ENCODE data around the gene ZNF496. TPM values are rescaled to one million over a fixed set of nuclear protein-coding genes. Genes with fewer than 3 reads are reported as not detected.
"Not testable (repeated sequence)": the region's sequence is repeated elsewhere in the genome, so short reads cannot be mapped to it uniquely, and the experiment has no call there.

The ZNF496 gene
- total RNA-seq, 2 experiments from 2014 or later: 21.7 to 36.4 TPM

DNA sequence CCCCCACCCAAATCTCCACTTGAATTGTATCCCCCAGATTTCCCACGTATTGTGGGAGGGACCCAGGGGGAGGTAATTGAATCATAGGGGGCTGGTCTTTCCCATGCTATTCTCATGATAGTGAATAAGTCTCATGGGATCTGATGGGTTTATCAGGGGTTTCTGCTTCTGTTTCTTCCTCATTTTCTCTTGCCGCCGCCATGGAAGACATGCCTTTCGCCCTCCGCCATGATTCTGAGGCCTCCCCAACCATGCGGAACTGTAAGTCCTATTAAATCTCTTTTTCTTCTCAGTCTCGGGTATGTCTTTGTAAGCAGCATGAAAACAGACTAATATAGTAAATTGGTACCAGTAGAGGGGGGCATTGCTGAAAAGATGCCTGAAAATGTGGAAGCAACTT lies 33.4 kb upstream of the ZNF496 start:
- intact Hi-C loops (cut with micrococcal nuclease; ENCODE audit: unreplicated experiment): no loop called here
- POLR2A ChIA-PET: no interaction called here
- no peak overlapping the region for H2AFZ ChIP-seq (ENCODE audit: low read length)
- no peak for DNase-seq (ENCODE audit: low spot score)
- no peaks in the 10 kb centered on the region for H4K20me1 ChIP-seq (ENCODE audit: insufficient read depth, low read length)
- no peaks in the 10 kb centered on the region for H3K36me3 ChIP-seq (ENCODE audit: insufficient read depth, low read length)
- no peaks in the 10 kb centered on the region for H3K9me2 ChIP-seq (ENCODE audit: insufficient read depth, low read length)
- no peak overlapping the region for H3K27ac ChIP-seq (ENCODE audit: low read depth, low read length, poor library complexity, severe bottlenecking)
- CTCF ChIA-PET (ENCODE audit: unreplicated experiment): no interaction called here
- no TSS peak for BruUV-seq (replicated peaks)
- no peak overlapping the region for H3K4me2 ChIP-seq (ENCODE audit: low read length)
- TF ChIP-seq EZH2phosphoT487 (IDR thresholded peaks at IDR 0.05; ENCODE audit: borderline replicate concordance, low read depth, low read length): no peak
- TF ChIP-seq, protein P1, sequence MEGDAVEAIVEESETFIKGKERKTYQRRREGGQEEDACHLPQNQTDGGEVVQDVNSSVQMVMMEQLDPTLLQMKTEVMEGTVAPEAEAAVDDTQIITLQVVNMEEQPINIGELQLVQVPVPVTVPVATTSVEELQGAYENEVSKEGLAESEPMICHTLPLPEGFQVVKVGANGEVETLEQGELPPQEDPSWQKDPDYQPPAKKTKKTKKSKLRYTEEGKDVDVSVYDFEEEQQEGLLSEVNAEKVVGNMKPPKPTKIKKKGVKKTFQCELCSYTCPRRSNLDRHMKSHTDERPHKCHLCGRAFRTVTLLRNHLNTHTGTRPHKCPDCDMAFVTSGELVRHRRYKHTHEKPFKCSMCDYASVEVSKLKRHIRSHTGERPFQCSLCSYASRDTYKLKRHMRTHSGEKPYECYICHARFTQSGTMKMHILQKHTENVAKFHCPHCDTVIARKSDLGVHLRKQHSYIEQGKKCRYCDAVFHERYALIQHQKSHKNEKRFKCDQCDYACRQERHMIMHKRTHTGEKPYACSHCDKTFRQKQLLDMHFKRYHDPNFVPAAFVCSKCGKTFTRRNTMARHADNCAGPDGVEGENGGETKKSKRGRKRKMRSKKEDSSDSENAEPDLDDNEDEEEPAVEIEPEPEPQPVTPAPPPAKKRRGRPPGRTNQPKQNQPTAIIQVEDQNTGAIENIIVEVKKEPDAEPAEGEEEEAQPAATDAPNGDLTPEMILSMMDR (conservative IDR thresholded peaks at IDR 0.05; ENCODE audit: low read length): no peak
- H3K9me3 ChIP-seq (ENCODE audit: low read length): no peaks in the 10 kb centered on the region
- H3K79me2 ChIP-seq (ENCODE audit: insufficient read depth, low read depth, low read length): no peaks in the 10 kb centered on the region
- H3K4me3 ChIP-seq (ENCODE audit: low read depth, low read length, poor library complexity, severe bottlenecking): no peak overlapping the region
- no peaks in the 10 kb centered on the region for H3K4me1 ChIP-seq (ENCODE audit: insufficient read depth, low read length, poor library complexity, severe bottlenecking)

DNA sequence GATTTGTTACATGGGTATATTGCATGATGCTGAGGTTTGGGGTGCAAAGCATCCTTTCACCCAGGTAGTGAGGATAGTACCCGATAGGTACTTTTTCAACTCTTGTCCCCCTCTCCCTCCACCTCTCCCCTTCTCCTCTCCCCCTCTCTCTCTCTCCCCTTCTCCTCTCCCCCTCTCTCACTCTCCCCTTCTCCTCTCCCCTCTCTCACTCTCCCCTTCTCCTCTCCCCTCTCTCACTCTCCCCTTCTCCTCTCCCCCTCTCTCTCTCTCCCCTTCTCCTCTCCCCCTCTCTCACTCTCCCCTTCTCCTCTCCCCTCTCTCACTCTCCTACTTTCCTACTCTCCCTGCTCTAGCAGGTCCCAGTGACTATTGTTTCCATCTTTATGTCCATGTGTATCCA lies 31.3 kb upstream of the ZNF496 start:
- BruUV-seq (replicated peaks); H3K36me3 ChIP-seq (ENCODE audit: insufficient read depth, low read length); intact Hi-C loops (cut with micrococcal nuclease; ENCODE audit: unreplicated experiment); DNase-seq (ENCODE audit: low spot score); H3K9me2 ChIP-seq (ENCODE audit: insufficient read depth, low read length); H3K27ac ChIP-seq (ENCODE audit: low read depth, low read length, poor library complexity, severe bottlenecking); H3K4me2 ChIP-seq (ENCODE audit: low read length); H4K20me1 ChIP-seq (ENCODE audit: insufficient read depth, low read length); H2AFZ ChIP-seq (ENCODE audit: low read length); H3K4me1 ChIP-seq (ENCODE audit: insufficient read depth, low read length, poor library complexity, severe bottlenecking); CTCF ChIA-PET (ENCODE audit: unreplicated experiment); H3K79me2 ChIP-seq (ENCODE audit: insufficient read depth, low read depth, low read length); H3K4me3 ChIP-seq (ENCODE audit: low read depth, low read length, poor library complexity, severe bottlenecking); H3K9me3 ChIP-seq (ENCODE audit: low read length): not testable (repeated sequence)
- POLR2A ChIA-PET: interaction anchor here (0.7 kb wide), 2 partner anchors 480 to 916 kb away, joined by 3 to 4 read pairs; no protein-coding TSS in a partner anchor

DNA sequence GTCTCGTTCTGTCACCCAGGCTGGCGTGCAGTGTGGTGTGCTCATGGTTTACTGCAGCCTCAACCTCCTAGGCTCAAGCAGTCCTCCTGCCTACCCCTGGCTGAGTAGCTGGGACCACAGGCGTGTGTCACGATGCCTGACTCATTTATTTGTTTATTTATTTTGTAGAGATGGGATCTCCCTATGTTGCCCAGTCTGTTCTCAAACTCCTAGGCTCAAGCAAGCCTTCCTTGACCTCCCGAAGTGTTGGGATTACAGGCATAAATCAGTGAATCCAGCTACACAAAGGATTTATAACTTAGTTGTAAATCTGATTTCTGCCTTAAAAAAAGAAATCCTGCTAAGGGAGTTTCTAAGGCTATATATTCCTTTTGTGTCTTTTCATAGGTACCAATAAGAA lies 30.5 kb upstream of the ZNF496 start:
- CTCF ChIA-PET (ENCODE audit: unreplicated experiment): no interaction called here
- Histone ChIP-seq H3K9me2 (ENCODE audit: insufficient read depth, low read length) (no peaks in the 10 kb centered on the region), H2AFZ (ENCODE audit: low read length) (no peak overlapping the region), H3K4me2 (ENCODE audit: low read length) (no peak overlapping the region), H3K9me3 (ENCODE audit: low read length) (no peaks in the 10 kb centered on the region), H3K79me2 (ENCODE audit: insufficient read depth, low read depth, low read length) (no peaks in the 10 kb centered on the region), H3K4me3 (ENCODE audit: low read depth, low read length, poor library complexity, severe bottlenecking) (no peak overlapping the region), H3K4me1 (ENCODE audit: insufficient read depth, low read length, poor library complexity, severe bottlenecking) (no peaks in the 10 kb centered on the region), H3K27ac (ENCODE audit: low read depth, low read length, poor library complexity, severe bottlenecking) (no peak overlapping the region), H4K20me1 (ENCODE audit: insufficient read depth, low read length) (no peaks in the 10 kb centered on the region), H3K36me3 (ENCODE audit: insufficient read depth, low read length) (no peaks in the 10 kb centered on the region)
- POLR2A ChIA-PET: no interaction called here
- no peak for DNase-seq (ENCODE audit: low spot score)
- intact Hi-C loops (cut with micrococcal nuclease; ENCODE audit: unreplicated experiment): no loop called here
- BruUV-seq (replicated peaks): no TSS peak
- TF ChIP-seq, protein P1 (conservative IDR thresholded peaks at IDR 0.05; ENCODE audit: low read length): no peak
- TF ChIP-seq EZH2phosphoT487 (IDR thresholded peaks at IDR 0.05; ENCODE audit: borderline replicate concordance, low read depth, low read length): no peak
